H1 (cell line): ENCODE data around the gene HLTF. TPM values are rescaled to one million over a fixed set of nuclear protein-coding genes. Genes with fewer than 3 reads are reported as not detected.

Source experiments
- BACH1 ChIP-seq: IDR thresholded peaks from 2 replicates; pipeline ENCODE4 v1.6.1; 2012; ENCODE audit warnings: low read length, improper control_type of control experiment
- CHD2 ChIP-seq: IDR thresholded peaks from 2 replicates; pipeline ENCODE4 v1.6.1; 2012; ENCODE audit warnings: low read length, improper control_type of control experiment
- SIN3A ChIP-seq, 2 experiments: IDR thresholded peaks in 1 of 2; conservative IDR thresholded peaks in 1 of 2; 2 replicates each; pipeline ENCODE4 v1.6.1; 2011 to 2012; ENCODE audit warnings: low read length in 2 of 2, improper control_type of control experiment in 1 of 2, low read depth in 1 of 2, mild to moderate bottlenecking in 1 of 2
- SUZ12 ChIP-seq: fragments of 200-600 bp; sonication (generic); IDR thresholded peaks from 2 replicates; pipeline ENCODE4 v1.6.1; 2012; ENCODE audit warnings: mild to moderate bottlenecking, inconsistent platforms, low read length, moderate library complexity, mixed read lengths
- TCF12 ChIP-seq: IDR thresholded peaks from 2 replicates; pipeline ENCODE4 v1.6.1; 2011; ENCODE audit warnings: low read depth, mild to moderate bottlenecking, low read length
- polyA plus RNA-seq, 7 experiments: library from polyadenylated mRNA; depleted of rRNA in 3 of 7; stranded (reverse) in 5 of 7; unstranded in 2 of 7; fragments of >200 nt in 5 of 7; fragments of 200-250 nt in 2 of 7; gene quantifications; 1 replicate in 5 of 7; 2 replicates in 1 of 7; 4 replicates in 1 of 7; pipeline versions ENCODE4 v1.2.1 to v1.2.3, GENCODE V29; 2011 to 2013; ENCODE audit warnings: missing spikeins in 2 of 7, mixed read lengths in 2 of 7
- total RNA-seq: library from RNA; stranded (reverse); fragmentation: NEBNext Ultra II Directional; extraction: Animal tissue kit (Norgen Biotek cat#: 25700); gene quantifications from 2 replicates; pipeline ENCODE4 v1.2.1, GENCODE V29; 2021

HLTF gene
- total and polyA plus RNA-seq, 2 of the 8 experiments (the other 6 are each of a cell fraction or from before 2014, with no cell fraction given) = 18.1 to 60.3 TPM

- TF ChIP-seq SUZ12 = no peak
- no peak for TF ChIP-seq BACH1
- no peak for TF ChIP-seq CHD2
- no peak for TF ChIP-seq SIN3A (conservative IDR thresholded peaks at IDR 0.05 in 1 of 2, IDR thresholded peaks at IDR 0.05 in 1 of 2; ENCODE audit: low read depth in 1 of 2, low read length in 2 of 2)
- TF ChIP-seq TCF12 = no peak
These were observed 72.6 kb downstream of the HLTF start (continued) for GRCh38 chr3:149013726-149014125.
